Embryonic facial prominence (tissue), 1 donor: ENCODE data around the gene TANC1.

Experiments
- DNase-seq: peaks from one replicate; pipeline ENCODE4 v3.0.0-alpha.2; 2016; ENCODE audit errors: extremely low spot score

TANC1 gene

DNA sequence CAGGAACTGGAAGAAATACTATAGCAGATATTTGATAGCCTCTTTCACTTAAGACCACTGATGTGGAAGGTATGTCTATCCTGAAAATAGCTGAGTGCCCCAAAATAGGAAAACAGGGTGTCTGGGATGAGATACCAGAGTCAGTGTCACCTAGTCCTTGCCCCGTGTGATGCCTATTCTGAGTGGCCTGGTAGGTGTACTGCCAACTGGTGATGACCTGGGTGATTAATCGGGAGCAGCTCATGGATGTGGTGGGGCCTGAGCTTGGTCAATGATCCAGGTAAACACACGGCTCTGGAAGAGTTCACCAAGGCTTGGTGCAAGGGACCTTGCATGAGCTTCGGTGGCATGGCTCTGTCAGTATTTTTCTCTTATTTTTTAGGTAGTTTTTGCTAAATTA, 95.2 kb downstream of the TANC1 start:
- DNase-seq, result no peak

DNA sequence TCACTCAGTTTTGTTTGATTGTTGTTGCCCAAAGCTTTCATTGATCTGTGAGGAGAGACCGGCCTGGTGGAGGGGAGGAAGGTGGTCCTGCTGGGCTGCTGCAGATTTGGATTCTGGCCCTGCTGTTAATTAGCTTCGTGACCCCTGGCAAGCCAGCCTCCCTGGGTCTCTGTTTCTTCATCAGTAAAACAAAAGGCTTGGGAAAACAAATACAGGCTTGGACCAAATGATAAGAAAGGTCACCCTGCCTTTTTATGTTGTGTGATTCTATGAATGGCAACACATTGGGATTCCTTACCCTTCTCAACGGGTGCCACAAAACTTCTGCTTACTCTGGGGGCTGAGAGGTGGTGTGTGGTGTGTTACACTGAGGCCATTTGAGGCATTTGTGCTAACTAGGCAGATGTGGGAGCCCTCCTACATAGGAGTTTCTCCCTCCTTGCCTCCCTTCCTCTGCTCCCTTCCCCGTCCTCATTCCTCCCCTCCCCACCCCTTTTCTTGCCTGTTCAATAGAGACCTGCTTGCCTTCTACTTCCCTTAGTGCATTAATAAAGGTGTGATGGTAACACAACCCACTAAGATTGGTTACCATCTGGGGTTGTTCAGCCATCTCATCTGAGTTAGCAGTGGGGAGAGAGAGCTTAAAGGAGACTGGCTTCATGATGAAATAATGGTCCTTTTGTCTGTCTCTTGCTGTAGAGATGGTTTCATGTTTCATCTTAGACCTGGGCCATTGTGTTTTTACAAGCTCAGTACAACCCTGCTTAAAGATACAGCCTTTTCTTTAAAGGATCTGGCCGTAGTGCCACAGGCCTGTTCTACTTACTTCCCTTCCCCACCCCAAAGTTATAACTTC, 96.2 kb downstream of the TANC1 start:
- no peak for DNase-seq

- no peak for DNase-seq
These were observed 96.9 kb downstream of the TANC1 start for GRCh38 chr2:159065313-159065712.

- no peak for DNase-seq
These were observed 97.5 kb downstream of the TANC1 start for GRCh38 chr2:159065891-159066290.

DNA sequence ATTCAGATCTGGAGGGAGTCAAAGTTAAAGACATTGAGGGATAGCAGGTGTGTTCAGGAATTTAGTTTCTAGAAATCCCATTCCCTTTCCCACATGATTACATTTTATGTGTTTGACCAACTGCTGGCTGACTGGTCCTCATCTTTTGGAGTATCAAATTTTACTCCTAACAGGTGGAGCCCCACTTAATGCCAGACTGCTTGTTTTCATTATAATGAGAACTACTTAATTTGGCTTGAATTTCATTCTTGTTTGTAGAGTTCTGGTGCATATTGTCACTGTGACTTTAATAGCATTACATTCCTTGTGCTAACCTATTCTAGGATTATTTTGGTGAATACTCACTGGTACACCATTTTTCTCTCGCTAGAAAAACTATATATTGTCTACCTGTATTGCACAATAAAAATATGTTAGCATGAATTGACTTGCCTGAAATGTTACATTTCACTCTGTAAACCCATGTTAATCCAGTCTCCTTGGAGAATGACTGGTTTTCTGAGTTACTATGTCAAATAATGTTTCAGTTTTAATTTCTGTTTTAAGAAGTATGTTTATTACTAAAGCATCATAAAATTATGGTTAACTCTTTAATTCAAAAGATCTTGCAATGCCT, 98.2 kb downstream of the TANC1 start:
- DNase-seq, result no peak

DNA sequence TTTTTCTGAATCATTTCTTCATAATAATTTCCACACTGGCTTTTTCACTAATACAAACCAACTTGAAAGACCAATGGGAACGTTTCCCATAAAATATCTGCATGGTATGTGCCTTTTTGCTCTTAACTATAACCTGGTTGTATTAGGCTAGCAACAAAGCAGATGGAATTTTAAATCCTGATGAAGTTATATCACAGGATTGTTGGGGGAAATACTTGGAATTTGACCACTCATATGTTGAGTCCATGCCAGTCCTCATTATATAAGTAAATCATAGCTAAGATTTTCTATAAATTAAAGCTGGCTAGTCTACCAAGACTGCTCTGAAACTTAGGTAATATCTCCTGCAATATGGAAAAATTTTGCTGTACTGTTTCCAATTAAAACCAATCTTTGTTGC, 99.5 kb downstream of the TANC1 start:
- no peak for DNase-seq

DNA sequence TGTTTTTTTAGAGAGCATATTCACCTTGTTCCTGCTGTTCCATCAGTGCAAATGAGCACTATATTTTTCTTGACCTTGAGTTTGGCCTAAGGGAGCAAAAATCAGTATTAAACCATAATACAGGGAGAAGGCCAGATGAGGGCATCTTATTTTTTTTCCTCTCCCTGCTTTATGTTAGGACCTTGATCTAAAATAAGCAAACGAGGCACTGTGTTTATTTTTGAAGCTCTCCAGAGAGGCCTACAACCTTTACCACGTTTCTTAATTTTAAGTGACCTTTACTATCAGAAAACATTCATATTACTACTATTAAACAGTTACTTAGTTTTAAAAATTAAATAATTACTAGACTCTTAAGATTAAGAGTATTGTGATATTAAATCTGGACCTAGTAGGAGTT, 100.8 kb downstream of the TANC1 start:
- DNase-seq, result no peak

DNA sequence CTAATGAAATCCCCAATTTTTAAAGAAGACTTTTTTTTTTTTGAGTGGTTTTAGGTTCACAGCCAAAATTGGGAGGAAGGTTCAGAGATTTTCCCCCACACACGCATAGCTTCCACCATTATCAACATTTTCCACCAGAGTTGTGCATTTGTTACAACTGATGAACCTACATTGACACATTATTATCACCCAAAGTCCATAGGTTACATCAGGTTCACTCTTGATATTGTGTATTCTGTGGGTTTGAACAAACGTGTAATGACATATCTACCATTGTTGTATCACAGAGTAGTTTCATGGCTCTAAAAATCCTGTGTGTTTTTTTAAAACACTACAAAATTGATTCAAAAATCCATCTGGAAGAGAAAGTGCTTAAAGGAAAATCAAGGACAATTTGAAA, 101.8 kb downstream of the TANC1 start:
- DNase-seq, result no peak

GRCh38 chr2:159071190-159071915, 102.9 kb downstream of the TANC1 start:
- DNase-seq, result peak; percentile 79

GRCh38 chr2:159072795-159073194, 104.4 kb downstream of the TANC1 start:
- no peak for DNase-seq

GRCh38 chr2:159073256-159073655, 104.8 kb downstream of the TANC1 start:
- no peak for DNase-seq

GRCh38 chr2:159074605-159075004, 106.2 kb downstream of the TANC1 start:
- DNase-seq, result no peak

DNA sequence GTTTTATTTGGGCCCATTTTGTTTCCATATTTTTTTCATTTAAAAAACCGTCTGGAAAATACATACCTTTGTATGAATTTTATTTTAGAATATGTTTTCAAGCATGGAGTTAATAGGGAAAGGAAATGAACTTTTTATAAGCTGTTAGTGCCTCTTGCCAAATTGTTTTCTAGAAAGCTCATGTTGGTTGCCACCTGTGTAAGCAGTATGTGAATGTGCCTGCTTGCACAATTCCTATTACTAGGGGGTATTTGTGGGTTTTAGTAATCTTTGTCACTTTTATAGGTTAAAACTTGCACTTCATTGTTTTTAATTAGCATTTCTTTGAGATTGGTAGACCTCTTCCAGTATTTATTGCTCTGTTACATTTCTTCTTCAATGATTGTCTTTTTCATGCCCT, 107.3 kb downstream of the TANC1 start:
- no peak for DNase-seq

GRCh38 chr2:159076241-159076640, 107.8 kb downstream of the TANC1 start:
- no peak for DNase-seq

GRCh38 chr2:159077869-159078268, 109.4 kb downstream of the TANC1 start:
- DNase-seq, result no peak

GRCh38 chr2:159078443-159078842, 110.0 kb downstream of the TANC1 start:
- no peak for DNase-seq

DNA sequence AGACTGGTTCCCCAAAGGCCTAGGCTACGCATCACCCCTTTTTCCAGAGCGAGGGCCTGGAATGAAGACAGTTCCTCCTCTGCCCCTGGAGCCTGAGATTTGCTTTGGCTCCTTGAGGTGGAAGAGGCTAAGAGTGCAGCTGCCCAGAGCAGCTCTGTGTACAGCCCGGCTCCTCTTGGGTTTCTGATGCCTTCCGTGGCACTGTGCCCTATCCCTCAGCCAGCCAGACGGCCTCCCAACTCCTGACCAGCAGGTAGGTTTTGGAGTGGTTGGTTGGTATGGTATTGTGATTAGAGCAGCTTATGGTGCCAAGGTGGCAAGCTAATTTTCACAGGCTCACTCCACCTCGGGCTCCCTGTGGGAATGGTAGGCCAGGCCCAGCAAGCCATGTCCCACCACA, 112.2 kb downstream of the TANC1 start:
- no peak for DNase-seq

DNA sequence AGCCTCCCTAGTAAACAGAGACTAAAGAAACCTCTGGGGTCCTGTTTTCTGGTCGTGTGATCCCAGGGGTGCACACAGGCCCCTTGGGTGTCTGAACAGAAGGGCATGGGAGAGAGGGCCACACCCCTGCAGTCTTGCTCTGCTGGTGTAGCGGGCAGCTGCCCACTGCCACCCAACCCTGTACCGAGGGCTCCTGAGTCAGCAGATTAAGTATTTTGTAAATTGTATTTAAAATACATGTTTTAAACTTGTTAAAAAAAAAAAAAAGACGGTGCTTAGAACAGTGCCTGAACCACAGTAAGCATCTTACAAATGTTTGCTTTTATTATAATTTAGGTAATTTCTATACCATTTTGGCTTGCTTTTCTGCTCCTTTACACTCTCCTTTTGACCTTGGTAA, 113.7 kb downstream of the TANC1 start:
- DNase-seq, result no peak

GRCh38 chr2:159084384-159085370, 116.2 kb downstream of the TANC1 start:
- DNase-seq, result no peak

- no peak for DNase-seq
These were observed 117.9 kb downstream of the TANC1 start for GRCh38 chr2:159086342-159086741.

DNA sequence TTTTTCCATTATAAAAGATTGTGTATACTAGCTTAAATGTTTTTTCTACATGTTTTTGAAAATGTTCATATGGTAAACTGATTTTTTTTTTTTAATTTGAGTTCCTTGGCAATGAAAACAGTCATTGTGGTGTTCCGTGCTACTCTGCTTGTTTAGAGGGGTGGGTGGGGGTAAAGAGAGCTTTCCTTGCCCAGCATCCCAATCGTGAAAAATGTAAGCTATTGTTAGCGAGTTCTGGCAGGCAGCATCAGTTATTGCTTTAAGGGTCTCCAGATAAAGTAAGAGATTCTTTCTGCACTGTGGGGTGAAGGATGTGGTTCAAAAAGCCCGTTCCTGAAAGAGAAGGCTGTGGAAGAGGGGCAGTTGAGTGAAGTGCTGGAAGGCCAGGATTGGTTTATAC, 118.4 kb downstream of the TANC1 start:
- DNase-seq, result no peak

DNA sequence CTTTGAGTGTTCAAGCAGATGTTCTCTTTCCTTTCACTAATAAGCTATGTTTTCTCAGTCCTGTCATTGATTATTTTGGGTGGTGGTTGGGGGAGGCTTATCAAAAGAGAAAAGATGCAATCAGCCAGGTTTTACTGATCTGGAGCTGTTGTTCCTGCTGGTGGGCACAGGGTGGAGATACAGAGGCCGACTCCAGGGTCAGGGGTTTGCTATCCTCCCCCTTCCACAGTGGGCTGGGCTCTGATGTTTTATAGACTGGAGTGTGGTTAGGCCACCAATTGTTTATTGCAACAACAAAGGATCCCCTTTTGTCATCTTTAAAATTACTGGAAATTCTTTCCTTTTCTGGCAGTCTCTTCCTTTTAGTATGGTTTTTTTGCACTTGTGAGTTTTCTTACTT, 120.5 kb downstream of the TANC1 start:
- DNase-seq, result no peak
